K562 (cell line): ENCODE results near the gene PRND. TPM values are rescaled to one million over a fixed set of nuclear protein-coding genes. Genes with fewer than 3 reads are reported as not detected.
A peak's percentile ranks its signal among the peaks of the same experiment; 100 is the strongest.

Experiments used
- CBX1 ChIP-seq: sonication (generic); IDR thresholded peaks from 2 replicates; pipeline ENCODE4 v1.6.1; 2016; ENCODE audit warnings: antibody characterized with exemption, low read depth, mild to moderate bottlenecking
- CBX3 ChIP-seq, 2 experiments: IDR thresholded peaks; 1 replicate in 1 of 2; 2 replicates in 1 of 2; pipeline ENCODE4 v1.6.1; 2012; ENCODE audit warnings: inconsistent platforms in 2 of 2, low read length in 2 of 2, borderline replicate concordance in 1 of 2, control low read depth in 1 of 2
- COPS2 ChIP-seq: fragments of 450-650 bp; conservative IDR thresholded peaks from 2 replicates; pipeline ENCODE4 v1.6.1; 2016; ENCODE audit warnings: mild to moderate bottlenecking, moderate library complexity
- E2F5 ChIP-seq: sonication (generic); formaldehyde crosslinking; IDR thresholded peaks from 2 replicates; pipeline ENCODE4 v1.8.0; 2022; ENCODE audit warnings: mild to moderate bottlenecking, missing genetic modification reagents
- FOXK1 ChIP-seq: sonication (generic); formaldehyde crosslinking; IDR thresholded peaks from 2 replicates; pipeline ENCODE4 v1.8.0; 2022; ENCODE audit warnings: missing genetic modification reagents, mild to moderate bottlenecking, borderline replicate concordance
- KDM5B ChIP-seq: fragments of 200-600 bp; sonication (generic); IDR thresholded peaks from 2 replicates; pipeline ENCODE4 v1.6.1; 2012; ENCODE audit warnings: low read depth, mild to moderate bottlenecking, moderate library complexity, low read length, control low read depth, inconsistent platforms; ENCODE audit not compliant: insufficient replicate concordance
- MYC ChIP-seq, 2 experiments: fragments of 250-450 bp in 1 of 2; sonication (Bioruptor Pico) in 1 of 2; IDR thresholded peaks; 2 replicates each; pipeline versions ENCODE4 v1.5.1 to v1.6.1; 2012 to 2021; ENCODE audit warnings: low read depth in 2 of 2, borderline replicate concordance in 1 of 2, improper control_type of control experiment in 1 of 2, low read length in 1 of 2, mild to moderate bottlenecking in 1 of 2, moderate library complexity in 1 of 2
- NFE2 ChIP-seq: IDR thresholded peaks from 2 replicates; pipeline ENCODE4 v1.6.1; 2014; ENCODE audit warnings: antibody characterized with exemption, low read depth
- NONO ChIP-seq, 2 experiments: fragments of 200-400 bp in 1 of 2; fragments of 450-650 bp in 1 of 2; formaldehyde crosslinking in 1 of 2; IDR thresholded peaks; 2 replicates each; pipeline ENCODE4 v1.6.1; 2017; ENCODE audit warnings: low read depth in 2 of 2, mild to moderate bottlenecking in 2 of 2, moderate library complexity in 2 of 2, low read length in 1 of 2
- RBM34 ChIP-seq: fragments of 200-400 bp; formaldehyde crosslinking; IDR thresholded peaks from 2 replicates; pipeline ENCODE4 v1.6.1; 2018; ENCODE audit warnings: low read length, borderline replicate concordance; ENCODE audit not compliant: insufficient read depth
- YBX1 ChIP-seq: fragments of 450-650 bp; IDR thresholded peaks from 2 replicates; pipeline ENCODE4 v1.7.1; 2016; ENCODE audit warnings: mild to moderate bottlenecking
- ZNF143 ChIP-seq: sonication (generic); formaldehyde crosslinking; IDR thresholded peaks from 2 replicates; pipeline ENCODE4 v1.9.0; 2022; ENCODE audit warnings: mild to moderate bottlenecking, missing genetic modification reagents
- ZNF24 ChIP-seq: fragments of 450-650 bp; IDR thresholded peaks from 2 replicates; pipeline ENCODE4 v1.6.1; 2016
- ZNF311 ChIP-seq: fragments of 250-450 bp; sonication (Bioruptor Pico); IDR thresholded peaks from 2 replicates; pipeline ENCODE4 v1.4.0; 2020; ENCODE audit warnings: mild to moderate bottlenecking, moderate library complexity
- ZNF586 ChIP-seq: fragments of 450-650 bp; formaldehyde crosslinking; conservative IDR thresholded peaks from 2 replicates; pipeline ENCODE4 v1.4.0; 2020; ENCODE audit warnings: mild to moderate bottlenecking, moderate library complexity
- ZNF589 ChIP-seq: fragments of 200-800 bp; sonication (Bioruptor generic); IDR thresholded peaks from 2 replicates; pipeline ENCODE4 v1.6.1; 2016; ENCODE audit warnings: low read depth, missing genetic modification characterization, missing compliant biosample characterization
- ZNF592 ChIP-seq: fragments of 450-650 bp; IDR thresholded peaks from 2 replicates; pipeline ENCODE4 v1.6.1; 2017; ENCODE audit warnings: antibody characterized with exemption, mild to moderate bottlenecking
- polyA plus RNA-seq, 8 experiments: library from polyadenylated mRNA; depleted of rRNA in 4 of 8; stranded (reverse) in 5 of 8; unstranded in 3 of 8; fragments of >200 nt; fragmentation: Nextera tagmentation in 2 of 8; fragmentation: Illumina TruSeq in 1 of 8; extraction: Ambion mirVana in 2 of 8; extraction: Trizol in 1 of 8; gene quantifications; 2 replicates each; pipeline versions ENCODE4 v1.2.1 to v1.2.3, GENCODE V29; 2011 to 2014; ENCODE audit warnings: inconsistent platforms in 1 of 8, missing spikeins in 1 of 8
- total RNA-seq, 7 experiments: library from RNA; depleted of rRNA in 6 of 7; stranded (reverse); fragments of >200 nt in 6 of 7; fragmentation: Illumina TruSeq in 2 of 7; extraction: Trizol in 2 of 7; gene quantifications; 2 replicates each; pipeline versions ENCODE4 v1.2.1 to v1.2.3, GENCODE V29; 2011 to 2021; ENCODE audit warnings: low replicate concordance in 1 of 7
- TF ChIP-seq, protein P1 (sequence below): IDR thresholded peaks from 2 replicates; pipeline ENCODE4 v1.6.1; 2016; ENCODE audit warnings: missing genetic modification characterization, missing compliant biosample characterization
- TF ChIP-seq, protein P2 (sequence below): sonication (generic); formaldehyde crosslinking; IDR thresholded peaks from 2 replicates; pipeline ENCODE4 v1.8.1; 2023; ENCODE audit warnings: mild to moderate bottlenecking, missing genetic modification reagents

PRND gene
- total and polyA plus RNA-seq, 9 of the 15 experiments (the other 6 are each of a cell fraction or from before 2014, with no cell fraction given): not detected

DNA sequence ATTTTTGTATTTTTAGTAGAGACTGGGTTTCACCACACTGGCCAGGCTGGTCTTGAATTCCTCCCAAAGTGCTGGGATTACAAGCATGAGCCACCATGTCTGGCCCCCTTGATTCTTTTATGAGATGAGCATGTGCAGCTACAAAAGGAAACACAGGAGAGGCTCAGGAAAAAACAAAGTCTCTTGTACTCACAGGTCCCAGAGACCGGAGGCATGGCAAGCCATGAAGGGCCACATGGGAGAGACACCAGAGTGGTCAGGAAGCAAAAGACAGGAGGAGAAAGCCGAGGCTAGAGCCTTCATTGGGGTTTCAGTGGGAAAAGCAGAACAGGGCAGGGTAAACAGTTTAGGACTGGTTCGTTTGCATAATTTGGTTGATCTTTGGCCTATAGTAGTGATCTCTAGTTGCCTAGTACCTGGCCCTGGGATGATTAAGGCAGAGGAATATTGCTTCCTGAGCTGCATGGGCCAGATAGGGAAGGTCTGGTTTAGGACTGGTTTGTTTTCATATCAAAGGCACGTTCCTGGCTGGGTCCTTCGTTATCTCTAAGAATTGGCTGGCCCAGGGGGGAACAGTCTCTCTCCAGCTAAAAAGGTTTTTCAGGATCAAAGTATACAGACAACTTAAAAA lies 48.2 kb upstream of the PRND start (continued):
- no peak for TF ChIP-seq ZNF311 (CRISPR knock-in tag)
- TF ChIP-seq ZNF592: peak; percentile 42; the same call in 1 of the 2 replicates
- no peak for TF ChIP-seq KDM5B
- TF ChIP-seq ZNF589 (CRISPR knock-in tag): no peak
- no peak for TF ChIP-seq ZNF586 (CRISPR knock-in tag)
- TF ChIP-seq COPS2: no peak
- no peak for TF ChIP-seq ZNF24
- TF ChIP-seq CBX3 (IDR thresholded peaks at IDR 0.05; ENCODE audit: borderline replicate concordance in 1 of 2, low read length in 2 of 2): peak in 1 of 2 experiments; percentile 47; a peak in 1 of 3 replicates
- TF ChIP-seq NFE2: 0 out of 2 replicates have a peak, but pooled peaks have one; percentile 8
- TF ChIP-seq, protein P1, sequence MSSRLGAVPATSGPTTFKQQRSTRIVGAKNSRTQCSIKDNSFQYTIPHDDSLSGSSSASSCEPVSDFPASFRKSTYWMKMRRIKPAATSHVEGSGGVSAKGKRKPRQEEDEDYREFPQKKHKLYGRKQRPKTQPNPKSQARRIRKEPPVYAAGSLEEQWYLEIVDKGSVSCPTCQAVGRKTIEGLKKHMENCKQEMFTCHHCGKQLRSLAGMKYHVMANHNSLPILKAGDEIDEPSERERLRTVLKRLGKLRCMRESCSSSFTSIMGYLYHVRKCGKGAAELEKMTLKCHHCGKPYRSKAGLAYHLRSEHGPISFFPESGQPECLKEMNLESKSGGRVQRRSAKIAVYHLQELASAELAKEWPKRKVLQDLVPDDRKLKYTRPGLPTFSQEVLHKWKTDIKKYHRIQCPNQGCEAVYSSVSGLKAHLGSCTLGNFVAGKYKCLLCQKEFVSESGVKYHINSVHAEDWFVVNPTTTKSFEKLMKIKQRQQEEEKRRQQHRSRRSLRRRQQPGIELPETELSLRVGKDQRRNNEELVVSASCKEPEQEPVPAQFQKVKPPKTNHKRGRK (tag): no peak
- TF ChIP-seq MYC (IDR thresholded peaks at IDR 0.05; ENCODE audit: low read depth, low read length): no peak
- no peak for TF ChIP-seq MYC (CRISPR knock-in tag; IDR thresholded peaks at IDR 0.05; ENCODE audit: borderline replicate concordance, low read depth)
- TF ChIP-seq, protein P2, sequence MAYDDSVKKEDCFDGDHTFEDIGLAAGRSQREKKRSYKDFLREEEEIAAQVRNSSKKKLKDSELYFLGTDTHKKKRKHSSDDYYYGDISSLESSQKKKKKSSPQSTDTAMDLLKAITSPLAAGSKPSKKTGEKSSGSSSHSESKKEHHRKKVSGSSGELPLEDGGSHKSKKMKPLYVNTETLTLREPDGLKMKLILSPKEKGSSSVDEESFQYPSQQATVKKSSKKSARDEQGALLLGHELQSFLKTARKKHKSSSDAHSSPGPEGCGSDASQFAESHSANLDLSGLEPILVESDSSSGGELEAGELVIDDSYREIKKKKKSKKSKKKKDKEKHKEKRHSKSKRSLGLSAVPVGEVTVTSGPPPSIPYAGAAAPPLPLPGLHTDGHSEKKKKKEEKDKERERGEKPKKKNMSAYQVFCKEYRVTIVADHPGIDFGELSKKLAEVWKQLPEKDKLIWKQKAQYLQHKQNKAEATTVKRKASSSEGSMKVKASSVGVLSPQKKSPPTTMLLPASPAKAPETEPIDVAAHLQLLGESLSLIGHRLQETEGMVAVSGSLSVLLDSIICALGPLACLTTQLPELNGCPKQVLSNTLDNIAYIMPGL (CRISPR knock-in tag): no peak
- no peak for TF ChIP-seq NONO (IDR thresholded peaks at IDR 0.05; ENCODE audit: low read depth in 2 of 2, low read length in 1 of 2)
- no peak for TF ChIP-seq CBX1
- no peak for TF ChIP-seq E2F5
- TF ChIP-seq FOXK1 (CRISPR knock-in tag): no peak
- TF ChIP-seq ZNF143 (CRISPR knock-in tag): no peak
- TF ChIP-seq YBX1: no peak
- TF ChIP-seq RBM34: no peak
